ENCODE data around the gene VAT1.

DNA sequence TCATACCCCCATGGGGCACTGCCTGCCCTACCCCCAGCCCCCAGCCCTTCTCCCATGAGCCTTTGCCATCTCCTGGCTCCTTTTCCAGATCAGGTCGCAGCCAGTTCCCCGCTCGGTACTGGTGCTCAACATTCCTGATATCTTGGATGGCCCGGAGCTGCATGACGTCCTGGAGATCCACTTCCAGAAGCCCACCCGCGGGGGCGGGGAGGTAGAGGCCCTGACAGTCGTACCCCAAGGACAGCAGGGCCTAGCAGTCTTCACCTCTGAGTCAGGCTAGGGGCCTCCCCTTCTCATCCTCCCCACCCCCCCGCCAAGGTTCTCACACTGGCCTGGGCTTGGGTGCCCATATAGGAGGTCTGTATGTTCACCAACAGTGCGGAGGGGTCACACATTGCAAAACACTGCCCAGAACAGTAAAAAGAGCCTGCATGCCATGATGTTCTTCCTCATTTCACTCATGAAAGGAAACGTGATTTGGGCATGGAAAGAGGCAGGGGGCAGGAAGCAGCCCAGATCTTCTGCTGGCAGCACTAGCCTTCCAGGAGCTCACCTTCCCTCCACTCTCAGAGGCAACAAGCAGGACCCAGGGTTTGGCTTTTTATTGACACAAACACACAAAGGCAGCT lies 8.1 kb downstream of the VAT1 start:
- TF ChIP-seq, protein P1, sequence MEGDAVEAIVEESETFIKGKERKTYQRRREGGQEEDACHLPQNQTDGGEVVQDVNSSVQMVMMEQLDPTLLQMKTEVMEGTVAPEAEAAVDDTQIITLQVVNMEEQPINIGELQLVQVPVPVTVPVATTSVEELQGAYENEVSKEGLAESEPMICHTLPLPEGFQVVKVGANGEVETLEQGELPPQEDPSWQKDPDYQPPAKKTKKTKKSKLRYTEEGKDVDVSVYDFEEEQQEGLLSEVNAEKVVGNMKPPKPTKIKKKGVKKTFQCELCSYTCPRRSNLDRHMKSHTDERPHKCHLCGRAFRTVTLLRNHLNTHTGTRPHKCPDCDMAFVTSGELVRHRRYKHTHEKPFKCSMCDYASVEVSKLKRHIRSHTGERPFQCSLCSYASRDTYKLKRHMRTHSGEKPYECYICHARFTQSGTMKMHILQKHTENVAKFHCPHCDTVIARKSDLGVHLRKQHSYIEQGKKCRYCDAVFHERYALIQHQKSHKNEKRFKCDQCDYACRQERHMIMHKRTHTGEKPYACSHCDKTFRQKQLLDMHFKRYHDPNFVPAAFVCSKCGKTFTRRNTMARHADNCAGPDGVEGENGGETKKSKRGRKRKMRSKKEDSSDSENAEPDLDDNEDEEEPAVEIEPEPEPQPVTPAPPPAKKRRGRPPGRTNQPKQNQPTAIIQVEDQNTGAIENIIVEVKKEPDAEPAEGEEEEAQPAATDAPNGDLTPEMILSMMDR (IDR thresholded peaks at IDR 0.05), result no peak
- no peak for TF ChIP-seq POLR2AphosphoS5 (IDR thresholded peaks at IDR 0.05)
